MM.1S (cell line): ENCODE data around the gene BIVM.

Experiments used
- EZH2 ChIP-seq: fragments of 300-600 bp; sonication (generic); optimal IDR thresholded peaks from 2 replicates; pipeline ENCODE3; 2017; ENCODE audit warnings: low read depth, mild to moderate bottlenecking, antibody characterized with exemption, low read length, mixed read lengths
- TF ChIP-seq, protein P1 (sequence below): fragments of 300-600 bp; sonication (generic); IDR thresholded peaks from 2 replicates; pipeline ENCODE4 v1.5.1; 2016; ENCODE audit warnings: antibody characterized with exemption, low read length, mixed read lengths

DNA sequence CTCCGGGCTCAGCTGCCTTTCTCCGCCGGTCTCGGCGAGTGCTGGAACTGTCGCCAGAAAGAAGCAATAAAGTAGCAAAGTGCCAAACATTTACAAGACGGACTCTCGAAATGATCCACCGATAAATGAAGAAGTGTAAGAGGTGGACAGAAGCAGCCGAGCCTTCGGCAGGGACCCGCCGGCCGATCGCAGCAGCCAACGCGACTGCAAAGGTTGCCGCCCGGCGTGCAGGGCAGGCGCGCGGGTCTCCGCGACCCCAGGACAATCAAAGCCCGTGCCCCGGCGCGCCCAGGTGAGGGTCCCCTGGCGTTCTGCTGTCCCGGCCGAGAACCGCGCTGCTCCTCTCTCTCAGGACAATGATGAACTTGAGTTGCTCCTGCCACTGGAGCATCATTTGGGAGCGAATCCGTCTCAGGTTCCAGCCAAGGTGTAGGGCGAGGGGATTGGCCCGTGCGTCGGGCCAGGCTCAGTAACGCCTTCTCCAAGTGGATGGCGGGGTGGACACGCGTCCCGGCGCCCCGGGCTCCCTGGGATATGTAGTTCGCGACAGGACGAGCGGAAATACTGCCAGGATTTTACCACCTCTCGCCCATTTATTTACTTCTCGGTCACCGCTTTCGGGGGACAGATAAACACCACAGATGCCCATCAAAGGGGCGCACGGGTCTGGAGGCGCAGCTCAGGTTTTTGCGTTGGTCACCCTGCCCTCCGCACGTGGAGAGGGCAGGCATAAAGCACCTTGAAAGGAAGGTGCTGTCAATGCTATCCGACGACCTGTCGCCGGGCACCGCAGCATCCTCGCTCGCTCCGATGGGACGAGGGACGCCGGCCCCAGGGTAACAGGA is at the start of gene BIVM, which contains the start of gene POGLUT2:
- TF ChIP-seq, protein P1, sequence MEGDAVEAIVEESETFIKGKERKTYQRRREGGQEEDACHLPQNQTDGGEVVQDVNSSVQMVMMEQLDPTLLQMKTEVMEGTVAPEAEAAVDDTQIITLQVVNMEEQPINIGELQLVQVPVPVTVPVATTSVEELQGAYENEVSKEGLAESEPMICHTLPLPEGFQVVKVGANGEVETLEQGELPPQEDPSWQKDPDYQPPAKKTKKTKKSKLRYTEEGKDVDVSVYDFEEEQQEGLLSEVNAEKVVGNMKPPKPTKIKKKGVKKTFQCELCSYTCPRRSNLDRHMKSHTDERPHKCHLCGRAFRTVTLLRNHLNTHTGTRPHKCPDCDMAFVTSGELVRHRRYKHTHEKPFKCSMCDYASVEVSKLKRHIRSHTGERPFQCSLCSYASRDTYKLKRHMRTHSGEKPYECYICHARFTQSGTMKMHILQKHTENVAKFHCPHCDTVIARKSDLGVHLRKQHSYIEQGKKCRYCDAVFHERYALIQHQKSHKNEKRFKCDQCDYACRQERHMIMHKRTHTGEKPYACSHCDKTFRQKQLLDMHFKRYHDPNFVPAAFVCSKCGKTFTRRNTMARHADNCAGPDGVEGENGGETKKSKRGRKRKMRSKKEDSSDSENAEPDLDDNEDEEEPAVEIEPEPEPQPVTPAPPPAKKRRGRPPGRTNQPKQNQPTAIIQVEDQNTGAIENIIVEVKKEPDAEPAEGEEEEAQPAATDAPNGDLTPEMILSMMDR: no peak
- no peak for TF ChIP-seq EZH2
